Measurements from ENCODE around the gene WFDC11.

The WFDC11 gene

DNA sequence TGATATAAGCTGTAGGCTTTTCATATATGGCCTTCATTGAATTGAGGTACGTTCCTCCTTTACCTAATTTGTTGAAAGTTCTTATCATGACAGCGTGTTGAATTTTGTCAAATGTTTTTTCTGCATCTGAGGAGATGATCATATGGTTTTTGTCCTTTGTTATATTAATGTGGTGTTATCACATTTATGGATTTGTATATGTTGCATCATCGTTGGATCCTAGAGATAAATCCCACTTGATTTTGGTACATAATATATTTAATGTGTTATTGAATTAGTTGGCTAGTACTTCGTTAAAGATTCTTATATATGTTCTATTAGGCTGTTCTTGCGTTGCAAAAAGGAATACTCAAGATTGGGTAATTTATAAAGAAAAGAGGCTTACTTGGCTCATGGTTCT lies 30.4 kb downstream of the WFDC11 start:
- TF ChIP-seq, protein P1, sequence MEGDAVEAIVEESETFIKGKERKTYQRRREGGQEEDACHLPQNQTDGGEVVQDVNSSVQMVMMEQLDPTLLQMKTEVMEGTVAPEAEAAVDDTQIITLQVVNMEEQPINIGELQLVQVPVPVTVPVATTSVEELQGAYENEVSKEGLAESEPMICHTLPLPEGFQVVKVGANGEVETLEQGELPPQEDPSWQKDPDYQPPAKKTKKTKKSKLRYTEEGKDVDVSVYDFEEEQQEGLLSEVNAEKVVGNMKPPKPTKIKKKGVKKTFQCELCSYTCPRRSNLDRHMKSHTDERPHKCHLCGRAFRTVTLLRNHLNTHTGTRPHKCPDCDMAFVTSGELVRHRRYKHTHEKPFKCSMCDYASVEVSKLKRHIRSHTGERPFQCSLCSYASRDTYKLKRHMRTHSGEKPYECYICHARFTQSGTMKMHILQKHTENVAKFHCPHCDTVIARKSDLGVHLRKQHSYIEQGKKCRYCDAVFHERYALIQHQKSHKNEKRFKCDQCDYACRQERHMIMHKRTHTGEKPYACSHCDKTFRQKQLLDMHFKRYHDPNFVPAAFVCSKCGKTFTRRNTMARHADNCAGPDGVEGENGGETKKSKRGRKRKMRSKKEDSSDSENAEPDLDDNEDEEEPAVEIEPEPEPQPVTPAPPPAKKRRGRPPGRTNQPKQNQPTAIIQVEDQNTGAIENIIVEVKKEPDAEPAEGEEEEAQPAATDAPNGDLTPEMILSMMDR (IDR thresholded peaks at IDR 0.05; ENCODE audit: borderline replicate concordance, insufficient read depth, low read depth, low read length): no peak
- no peak overlapping the region for H3K4me3 ChIP-seq (ENCODE audit: low read depth, low read length)

DNA sequence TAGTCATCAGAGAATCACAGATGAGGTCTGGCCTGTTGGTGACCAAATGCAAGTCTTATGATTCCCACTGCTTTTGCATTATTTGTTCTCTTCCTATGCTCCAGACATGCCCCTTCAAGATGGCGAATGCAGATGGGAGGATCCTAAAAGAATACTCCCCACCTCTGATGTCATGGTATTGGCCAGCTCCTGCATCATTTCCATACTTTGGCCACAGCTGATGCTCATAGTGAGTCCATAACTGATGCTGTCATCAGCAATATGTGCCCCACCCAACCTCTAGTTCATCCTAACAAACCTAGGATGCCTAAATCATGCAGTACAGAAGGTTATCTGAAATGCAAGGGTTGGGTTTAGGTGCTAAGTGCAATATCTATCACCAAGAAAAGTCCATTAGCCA lies 33.5 kb downstream of the WFDC11 start:
- no peak overlapping the region for H3K4me3 ChIP-seq (ENCODE audit: low read depth, low read length)
- TF ChIP-seq, protein P1 (IDR thresholded peaks at IDR 0.05; ENCODE audit: borderline replicate concordance, insufficient read depth, low read depth, low read length): no peak

DNA sequence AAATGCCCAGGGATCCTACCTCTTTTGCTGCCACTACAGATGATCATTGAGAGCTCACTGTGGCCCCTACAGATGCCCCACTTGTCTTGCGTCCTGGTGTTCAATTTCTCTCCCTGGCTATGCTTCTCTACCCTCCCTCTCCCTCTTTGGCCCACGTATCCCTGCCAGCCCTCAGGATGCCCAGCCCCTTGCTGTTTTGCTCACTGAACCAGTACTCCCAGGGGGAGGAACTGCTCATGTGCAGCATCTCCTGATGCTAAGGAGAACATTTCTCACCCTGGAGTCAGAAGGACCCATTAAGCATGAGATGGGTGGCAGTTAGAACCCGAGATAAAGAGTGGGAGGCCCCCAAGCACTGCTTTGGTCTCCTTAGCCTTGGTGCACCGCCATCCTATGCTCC lies 38.9 kb downstream of the WFDC11 start, which contains the start of gene WFDC9:
Gene WFDC9 (minus strand): TSS at position 101 of the 400 bp plus-strand sequence. CDS start 21,103 bp downstream, outside the sequence.
- H3K4me3 ChIP-seq (ENCODE audit: low read depth, low read length): no peak within 1 kb of the TSS
- TF ChIP-seq, protein P1 (IDR thresholded peaks at IDR 0.05; ENCODE audit: borderline replicate concordance, insufficient read depth, low read depth, low read length): no peak

DNA sequence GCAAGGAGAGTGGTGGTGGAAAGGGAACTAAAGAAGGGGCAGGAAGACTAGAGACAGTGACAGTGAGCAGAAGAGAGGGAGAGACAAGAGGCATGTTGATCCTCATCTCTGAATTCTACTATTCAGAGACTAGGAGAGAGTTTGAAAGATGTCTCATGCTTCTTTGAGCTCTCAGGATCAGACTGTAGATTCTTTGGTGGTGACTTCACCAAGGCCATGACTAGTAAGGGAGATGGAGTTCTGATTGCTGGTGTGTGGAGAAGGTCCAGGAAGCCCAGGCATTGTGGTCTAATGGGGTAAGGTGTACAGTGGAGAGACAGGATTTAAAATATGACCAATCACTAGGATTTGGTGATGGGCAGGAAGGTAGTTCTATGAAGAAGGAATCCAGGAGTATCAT lies 39.7 kb downstream of the WFDC11 start:
- no peak overlapping the region for H3K4me3 ChIP-seq (ENCODE audit: low read depth, low read length)
- TF ChIP-seq, protein P1 (IDR thresholded peaks at IDR 0.05; ENCODE audit: borderline replicate concordance, insufficient read depth, low read depth, low read length): no peak

DNA sequence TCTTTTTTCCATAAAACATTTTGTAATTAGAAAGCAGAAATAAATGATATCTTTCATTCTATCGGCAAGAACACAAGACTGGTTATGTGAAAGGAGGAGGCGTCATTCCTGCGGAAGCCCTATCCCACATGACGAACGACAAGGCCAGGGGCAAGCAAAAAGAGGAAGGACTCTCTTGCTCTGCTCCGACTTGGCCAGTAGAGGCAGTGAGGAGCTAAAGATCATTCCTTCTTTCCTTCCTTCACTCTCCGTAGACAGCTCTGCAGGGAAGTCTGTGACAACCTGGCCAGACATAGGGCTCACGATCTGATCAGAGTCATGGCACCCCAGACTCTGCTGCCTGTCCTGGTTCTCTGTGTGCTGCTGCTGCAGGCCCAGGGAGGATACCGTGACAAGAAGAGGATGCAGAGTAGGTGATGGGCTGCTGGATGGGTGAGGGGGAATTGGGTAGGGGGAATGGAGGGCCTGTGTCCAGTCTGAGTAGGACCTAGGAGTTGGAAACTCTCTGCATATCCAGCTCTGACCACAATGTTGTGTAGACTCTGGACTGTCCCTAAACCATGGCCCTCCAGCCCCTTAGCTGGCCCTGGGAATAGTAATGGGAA lies 40.4 kb downstream of the WFDC11 start, which contains the start of gene WFDC10A:
Gene WFDC10A (plus strand): TSS at position 244 of the 605 bp plus-strand sequence. CDS start 75 bp downstream, at position 319.
- TF ChIP-seq, protein P1 (IDR thresholded peaks at IDR 0.05; ENCODE audit: borderline replicate concordance, insufficient read depth, low read depth, low read length): peak; percentile 87
- H3K4me3 ChIP-seq (ENCODE audit: low read depth, low read length): no peak within 1 kb of the TSS

DNA sequence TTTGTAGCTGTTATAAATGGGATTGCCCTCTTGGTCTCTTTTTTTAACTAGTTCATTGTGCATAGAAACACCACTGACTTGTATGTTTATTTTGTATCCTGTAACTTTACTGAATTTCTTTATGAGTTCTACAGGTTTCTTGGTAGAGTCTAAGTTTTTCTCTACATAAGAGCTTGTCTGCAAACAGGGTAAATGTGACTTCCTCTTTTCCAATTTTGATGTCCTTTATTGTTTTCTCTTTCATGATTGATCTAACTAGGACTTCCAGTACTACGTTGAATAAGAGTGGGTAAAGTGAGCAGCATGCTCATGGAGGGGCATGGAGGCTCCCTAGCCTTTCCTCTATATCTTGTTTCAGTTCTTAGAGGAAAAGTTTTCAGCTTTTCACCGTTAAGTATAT lies 43.5 kb downstream of the WFDC11 start:
- TF ChIP-seq, protein P1 (IDR thresholded peaks at IDR 0.05; ENCODE audit: borderline replicate concordance, insufficient read depth, low read depth, low read length): no peak
- no peak overlapping the region for H3K4me3 ChIP-seq (ENCODE audit: low read depth, low read length)

DNA sequence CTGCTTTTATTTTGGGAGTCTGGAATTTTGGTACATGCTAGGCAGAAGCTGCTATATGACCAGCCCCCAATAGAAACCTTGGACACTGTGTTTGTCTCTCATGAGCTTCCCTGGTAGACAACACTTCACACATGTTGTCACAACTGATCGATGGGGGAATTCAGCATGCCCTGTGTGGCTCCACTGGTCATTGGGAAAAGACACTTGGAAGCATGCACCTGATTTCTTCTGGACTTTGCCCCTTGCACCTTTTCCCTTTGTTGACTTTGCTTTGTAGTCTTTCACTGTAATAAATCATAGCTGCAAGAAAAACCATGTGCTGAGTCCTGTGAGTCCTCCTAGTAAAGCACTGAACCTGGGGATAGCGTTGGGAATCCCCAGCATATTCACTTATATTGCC lies 48.4 kb downstream of the WFDC11 start:
- TF ChIP-seq, protein P1 (IDR thresholded peaks at IDR 0.05; ENCODE audit: borderline replicate concordance, insufficient read depth, low read depth, low read length): no peak
- H3K4me3 ChIP-seq (ENCODE audit: low read depth, low read length): no peak overlapping the region

All from GM12875 (cell line).